Loucy (cell line): ENCODE data around the gene WBP11.

Experiments
- EZH2phosphoT487 ChIP-seq: fragments of 200-600 bp; IDR thresholded peaks from 2 replicates; pipeline ENCODE4 v1.6.1; 2018; ENCODE audit warnings: antibody characterized with exemption, mild to moderate bottlenecking, moderate library complexity, borderline replicate concordance
- TF ChIP-seq, protein P1 (sequence below): fragments of 200-600 bp; sonication (generic); conservative IDR thresholded peaks from 2 replicates; pipeline ENCODE4 v1.5.1; 2014; ENCODE audit warnings: mild to moderate bottlenecking, antibody characterized with exemption, low read length

DNA sequence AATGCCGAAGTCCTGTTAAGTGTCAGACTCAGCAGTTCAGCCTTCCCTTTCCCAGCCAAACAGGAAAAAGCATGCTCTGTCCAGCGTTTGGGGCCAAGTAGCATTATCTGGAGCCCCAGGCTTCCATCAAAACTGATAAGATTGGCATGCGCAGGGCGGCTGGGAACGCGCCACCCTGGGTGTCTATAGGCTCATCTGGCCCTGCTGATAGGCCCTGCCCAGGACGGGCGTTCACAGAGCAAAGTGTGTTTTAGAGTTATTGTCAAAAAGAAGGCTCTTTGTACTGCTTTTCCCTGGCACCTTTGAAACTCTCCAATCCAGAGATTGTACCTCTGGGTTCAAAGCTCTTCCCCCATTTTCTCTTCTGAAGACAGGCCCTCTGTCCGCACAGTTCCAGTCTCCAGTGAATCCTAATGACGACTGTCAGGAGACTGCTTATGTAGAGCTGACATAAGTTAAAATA is 40.2 kb upstream of the WBP11 start, which contains the start of gene ART4:
- TF ChIP-seq, protein P1, sequence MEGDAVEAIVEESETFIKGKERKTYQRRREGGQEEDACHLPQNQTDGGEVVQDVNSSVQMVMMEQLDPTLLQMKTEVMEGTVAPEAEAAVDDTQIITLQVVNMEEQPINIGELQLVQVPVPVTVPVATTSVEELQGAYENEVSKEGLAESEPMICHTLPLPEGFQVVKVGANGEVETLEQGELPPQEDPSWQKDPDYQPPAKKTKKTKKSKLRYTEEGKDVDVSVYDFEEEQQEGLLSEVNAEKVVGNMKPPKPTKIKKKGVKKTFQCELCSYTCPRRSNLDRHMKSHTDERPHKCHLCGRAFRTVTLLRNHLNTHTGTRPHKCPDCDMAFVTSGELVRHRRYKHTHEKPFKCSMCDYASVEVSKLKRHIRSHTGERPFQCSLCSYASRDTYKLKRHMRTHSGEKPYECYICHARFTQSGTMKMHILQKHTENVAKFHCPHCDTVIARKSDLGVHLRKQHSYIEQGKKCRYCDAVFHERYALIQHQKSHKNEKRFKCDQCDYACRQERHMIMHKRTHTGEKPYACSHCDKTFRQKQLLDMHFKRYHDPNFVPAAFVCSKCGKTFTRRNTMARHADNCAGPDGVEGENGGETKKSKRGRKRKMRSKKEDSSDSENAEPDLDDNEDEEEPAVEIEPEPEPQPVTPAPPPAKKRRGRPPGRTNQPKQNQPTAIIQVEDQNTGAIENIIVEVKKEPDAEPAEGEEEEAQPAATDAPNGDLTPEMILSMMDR, result no peak
- no peak for TF ChIP-seq EZH2phosphoT487
